Measurements from ENCODE around the gene CYP1A2.

Gene CYP1A2

DNA sequence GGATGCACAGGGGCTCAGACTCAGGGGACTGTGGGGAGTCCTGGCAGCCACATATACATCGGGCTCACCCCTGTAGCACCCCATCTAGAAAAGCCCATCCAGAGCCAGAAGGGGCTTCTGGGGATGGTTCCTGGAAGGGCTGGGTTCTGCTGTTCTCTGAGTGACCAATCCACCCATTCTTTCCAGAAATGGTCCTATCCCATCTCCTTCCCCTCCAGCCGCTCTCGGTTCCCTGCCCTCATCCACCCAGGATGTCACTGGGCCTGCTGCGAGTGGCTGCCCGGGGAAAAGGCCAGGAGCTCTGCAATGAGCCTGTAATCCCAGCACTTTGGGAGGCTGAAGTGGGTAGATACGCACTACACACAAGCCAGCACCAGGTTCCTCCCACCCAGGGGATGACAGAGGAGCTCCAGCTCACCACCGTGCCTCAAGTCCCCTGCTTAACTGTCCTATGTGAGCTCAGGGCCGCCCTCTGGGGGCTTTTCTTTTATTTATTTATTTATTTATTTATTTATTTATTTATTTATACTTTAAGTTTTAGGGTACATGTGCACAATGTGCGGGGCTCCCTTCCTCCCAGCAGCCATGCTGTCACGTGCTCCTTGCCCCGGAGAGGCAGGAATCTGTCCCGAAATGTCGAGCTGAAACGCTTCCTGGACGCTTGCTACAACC lies 19.6 kb downstream of the CYP1A2 start:
- Histone ChIP-seq H4K8ac (ENCODE audit: low read depth, low read length) (no peak overlapping the region), H3K79me2 (ENCODE audit: control insufficient read depth, insufficient read depth, low read length, poor library complexity) (no peaks in the 10 kb centered on the region), H3K18ac (ENCODE audit: low read length) (no peak overlapping the region), H3K79me1 (ENCODE audit: low read length) (no peaks in the 10 kb centered on the region), H3K4me1 (ENCODE audit: control insufficient read depth in 1 of 2, insufficient read depth in 2 of 2, low read length in 2 of 2) (peaks cover 0 to 1% of the 10 kb centered on the region in 2 experiments), H3K4ac (ENCODE audit: low read depth, low read length) (no peak overlapping the region), H4K12ac (ENCODE audit: low read depth, low read length) (no peak overlapping the region), H3K23ac (ENCODE audit: low read length) (no peak overlapping the region), H3K27ac (ENCODE audit: low read depth, low read length) (no peak overlapping the region), H2BK120ac (ENCODE audit: insufficient read depth, low read length, poor library complexity) (no peak overlapping the region), H3K9ac (ENCODE audit: low read length) (no peak overlapping the region), H3K14ac (ENCODE audit: low read length) (no peak overlapping the region), H4K91ac (ENCODE audit: low read depth, low read length) (no peak overlapping the region), H2AK5ac (ENCODE audit: low read length) (no peak overlapping the region), H3K4me2 (ENCODE audit: low read length) (peak overlapping the region; percentile 2), H3K9me3 (ENCODE audit: insufficient read depth, low read depth, low read length) (no peaks in the 10 kb centered on the region), H2BK5ac (ENCODE audit: low read depth, low read length, poor library complexity) (no peak overlapping the region), H2BK12ac (ENCODE audit: low read length) (no peak overlapping the region), H3K27me3 (ENCODE audit: insufficient read depth, low read length) (no peaks in the 10 kb centered on the region), H2AFZ (ENCODE audit: insufficient read depth, low read length, poor library complexity) (no peak overlapping the region), H3K4me3 (ENCODE audit: low read depth, low read length) (no peak overlapping the region), H3K36me3 (ENCODE audit: control insufficient read depth in 1 of 2, insufficient read depth in 2 of 2, low read length in 2 of 2) (no peaks in the 10 kb centered on the region)
- no CpG with 5 or more reads among the region's 15 CpGs for WGBS (ENCODE audit: extremely low coverage, insufficient coverage, insufficient read length)
- DNase-seq, result no peak

DNA sequence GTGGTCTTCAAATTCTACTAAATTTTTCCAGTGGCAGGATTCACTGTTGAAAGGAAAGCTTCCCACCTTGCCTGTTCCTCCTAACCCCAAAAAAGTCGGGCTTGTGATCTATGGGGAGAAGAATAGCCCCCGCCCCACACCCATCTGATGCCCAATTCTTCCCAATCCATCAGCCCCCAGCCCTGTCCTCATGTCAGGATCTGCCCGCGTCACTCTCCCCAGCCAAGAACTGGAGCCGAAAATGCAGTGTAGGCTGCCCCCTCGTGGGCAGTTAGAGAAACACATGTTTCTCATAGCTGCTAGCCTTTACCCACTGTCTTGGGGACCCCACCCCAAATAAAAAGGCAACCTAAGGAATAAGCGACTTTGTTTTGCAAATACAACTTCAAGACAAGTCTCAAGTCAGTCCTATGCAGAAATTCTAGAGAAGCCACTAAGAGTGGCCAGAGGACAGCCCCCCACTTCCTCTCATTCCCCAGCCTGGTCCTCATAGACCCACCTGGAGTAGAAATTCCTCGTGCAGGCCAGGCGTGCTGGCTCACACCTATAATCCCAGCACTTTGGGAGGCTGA lies 20.2 kb downstream of the CYP1A2 start:
- Histone ChIP-seq H2AK5ac (ENCODE audit: low read length) (no peak overlapping the region), H4K8ac (ENCODE audit: low read depth, low read length) (no peak overlapping the region), H3K4me3 (ENCODE audit: low read depth, low read length) (no peak overlapping the region), H3K4ac (ENCODE audit: low read depth, low read length) (no peak overlapping the region), H3K4me1 (ENCODE audit: control insufficient read depth in 1 of 2, insufficient read depth in 2 of 2, low read length in 2 of 2) (no peaks in the 10 kb centered on the region), H3K27me3 (ENCODE audit: insufficient read depth, low read length) (no peaks in the 10 kb centered on the region), H4K12ac (ENCODE audit: low read depth, low read length) (no peak overlapping the region), H2BK12ac (ENCODE audit: low read length) (no peak overlapping the region), H2BK5ac (ENCODE audit: low read depth, low read length, poor library complexity) (no peak overlapping the region), H3K14ac (ENCODE audit: low read length) (no peak overlapping the region), H3K23ac (ENCODE audit: low read length) (no peak overlapping the region), H3K18ac (ENCODE audit: low read length) (no peak overlapping the region), H3K27ac (ENCODE audit: low read depth, low read length) (no peak overlapping the region), H3K9ac (ENCODE audit: low read length) (no peak overlapping the region), H3K4me2 (ENCODE audit: low read length) (peak overlapping the region; percentile 2), H3K79me2 (ENCODE audit: control insufficient read depth, insufficient read depth, low read length, poor library complexity) (no peaks in the 10 kb centered on the region), H3K9me3 (ENCODE audit: insufficient read depth, low read depth, low read length) (no peaks in the 10 kb centered on the region), H2BK120ac (ENCODE audit: insufficient read depth, low read length, poor library complexity) (no peak overlapping the region), H3K79me1 (ENCODE audit: low read length) (no peaks in the 10 kb centered on the region), H3K36me3 (ENCODE audit: control insufficient read depth in 1 of 2, insufficient read depth in 2 of 2, low read length in 2 of 2) (no peaks in the 10 kb centered on the region), H2AFZ (ENCODE audit: insufficient read depth, low read length, poor library complexity) (no peak overlapping the region), H4K91ac (ENCODE audit: low read depth, low read length) (no peak overlapping the region)
- no CpG with 5 or more reads among the region's 9 CpGs for WGBS (ENCODE audit: extremely low coverage, insufficient coverage, insufficient read length)
- DNase-seq, result peak; percentile 48 to 73

- Histone ChIP-seq H2BK12ac (ENCODE audit: low read length) (no peak overlapping the region), H3K79me1 (ENCODE audit: low read length) (no peaks in the 10 kb centered on the region), H4K8ac (ENCODE audit: low read depth, low read length) (no peak overlapping the region), H3K9ac (ENCODE audit: low read length) (no peak overlapping the region), H3K4me2 (ENCODE audit: low read length) (no peak overlapping the region), H2BK5ac (ENCODE audit: low read depth, low read length, poor library complexity) (no peak overlapping the region), H3K14ac (ENCODE audit: low read length) (no peak overlapping the region), H3K4ac (ENCODE audit: low read depth, low read length) (no peak overlapping the region), H3K27me3 (ENCODE audit: insufficient read depth, low read length) (no peaks in the 10 kb centered on the region), H3K23ac (ENCODE audit: low read length) (no peak overlapping the region), H3K36me3 (ENCODE audit: control insufficient read depth in 1 of 2, insufficient read depth in 2 of 2, low read length in 2 of 2) (no peaks in the 10 kb centered on the region), H2AK5ac (ENCODE audit: low read length) (no peak overlapping the region), H3K4me3 (ENCODE audit: low read depth, low read length) (no peak overlapping the region), H3K4me1 (ENCODE audit: control insufficient read depth in 1 of 2, insufficient read depth in 2 of 2, low read length in 2 of 2) (no peaks in the 10 kb centered on the region), H2BK120ac (ENCODE audit: insufficient read depth, low read length, poor library complexity) (no peak overlapping the region), H4K12ac (ENCODE audit: low read depth, low read length) (no peak overlapping the region), H3K18ac (ENCODE audit: low read length) (no peak overlapping the region), H3K79me2 (ENCODE audit: control insufficient read depth, insufficient read depth, low read length, poor library complexity) (no peaks in the 10 kb centered on the region), H3K9me3 (ENCODE audit: insufficient read depth, low read depth, low read length) (no peaks in the 10 kb centered on the region), H4K91ac (ENCODE audit: low read depth, low read length) (no peak overlapping the region), H2AFZ (ENCODE audit: insufficient read depth, low read length, poor library complexity) (no peak overlapping the region), H3K27ac (ENCODE audit: low read depth, low read length) (no peak overlapping the region)
- WGBS (ENCODE audit: extremely low coverage, insufficient coverage, insufficient read length), result no CpG with 5 or more reads among the region's 7 CpGs
- DNase-seq, result no peak
These were observed 20.9 kb downstream of the CYP1A2 start for GRCh38 chr15:74769463-74770025.

DNA sequence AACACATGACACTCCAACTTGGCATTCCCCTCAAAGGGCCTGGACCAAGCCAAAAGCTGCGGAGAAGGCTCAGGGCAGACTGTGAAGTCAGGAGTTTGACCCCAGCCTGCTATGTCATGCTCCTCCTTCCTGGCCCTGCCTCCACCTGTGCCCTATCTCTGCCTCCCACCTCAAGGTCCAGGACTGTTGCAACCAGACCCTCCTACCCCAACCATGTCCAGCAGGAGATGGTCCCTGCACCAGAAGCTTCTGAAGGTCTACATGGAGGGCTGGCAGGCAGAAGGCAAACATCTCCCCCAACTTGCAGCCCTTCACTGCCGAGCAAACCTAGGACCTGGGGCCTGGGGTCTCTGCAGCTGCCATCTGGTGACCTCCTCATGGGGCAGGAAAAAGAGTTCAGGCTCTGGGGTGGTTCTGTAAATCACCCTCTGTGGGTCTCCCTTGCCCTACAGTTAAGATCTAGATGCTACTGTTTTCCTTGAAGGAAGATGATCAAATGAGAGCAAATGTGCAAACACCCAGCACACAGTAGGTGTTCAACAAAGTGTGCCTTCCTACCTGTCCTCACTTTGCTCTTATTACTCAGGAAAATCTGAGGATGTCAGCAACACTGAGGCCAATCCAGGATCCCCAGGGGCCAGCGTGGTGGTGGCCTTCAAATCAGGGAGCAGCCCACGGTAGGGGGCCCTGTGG lies 21.7 kb downstream of the CYP1A2 start:
- no peak overlapping the region for H3K14ac ChIP-seq (ENCODE audit: low read length)

More for the DNA sequence above, 21.7 kb downstream of the CYP1A2 start:
- Histone ChIP-seq H4K91ac (ENCODE audit: low read depth, low read length) (no peak overlapping the region), H3K79me2 (ENCODE audit: control insufficient read depth, insufficient read depth, low read length, poor library complexity) (no peaks in the 10 kb centered on the region), H2AFZ (ENCODE audit: insufficient read depth, low read length, poor library complexity) (no peak overlapping the region), H2BK120ac (ENCODE audit: insufficient read depth, low read length, poor library complexity) (no peak overlapping the region), H3K23ac (ENCODE audit: low read length) (no peak overlapping the region), H3K9me3 (ENCODE audit: insufficient read depth, low read depth, low read length) (no peaks in the 10 kb centered on the region), H3K4me3 (ENCODE audit: low read depth, low read length) (no peak overlapping the region), H2BK5ac (ENCODE audit: low read depth, low read length, poor library complexity) (no peak overlapping the region), H2AK5ac (ENCODE audit: low read length) (no peak overlapping the region), H3K36me3 (ENCODE audit: control insufficient read depth in 1 of 2, insufficient read depth in 2 of 2, low read length in 2 of 2) (no peaks in the 10 kb centered on the region), H3K18ac (ENCODE audit: low read length) (no peak overlapping the region), H3K4ac (ENCODE audit: low read depth, low read length) (no peak overlapping the region), H2BK12ac (ENCODE audit: low read length) (no peak overlapping the region), H3K27me3 (ENCODE audit: insufficient read depth, low read length) (no peaks in the 10 kb centered on the region), H3K4me2 (ENCODE audit: low read length) (no peak overlapping the region), H4K12ac (ENCODE audit: low read depth, low read length) (no peak overlapping the region), H3K9ac (ENCODE audit: low read length) (no peak overlapping the region), H3K27ac (ENCODE audit: low read depth, low read length) (no peak overlapping the region), H4K8ac (ENCODE audit: low read depth, low read length) (no peak overlapping the region), H3K4me1 (ENCODE audit: control insufficient read depth in 1 of 2, insufficient read depth in 2 of 2, low read length in 2 of 2) (no peaks in the 10 kb centered on the region), H3K79me1 (ENCODE audit: low read length) (no peaks in the 10 kb centered on the region)
- no peak for DNase-seq
- no CpG with 5 or more reads among the region's 4 CpGs for WGBS (ENCODE audit: extremely low coverage, insufficient coverage, insufficient read length)

Data from trophoblast cell (in vitro differentiated cells and primary cell).